H9 (cell line): ENCODE results near the gene SPTBN1. TPM values are rescaled to one million over a fixed set of nuclear protein-coding genes. Genes with fewer than 3 reads are reported as not detected.

Source experiments
- DNase-seq: peaks from one replicate; pipeline ENCODE4 v3.0.0-alpha.2; 2017
- H2AFZ ChIP-seq: one replicate; pipeline ENCODE4 v1.6.1; 2013; ENCODE audit warnings: mild to moderate bottlenecking, low read length, control low read depth, moderate library complexity
- H2AK5ac ChIP-seq: 2 replicates; pipeline ENCODE4 v1.6.1; 2013; ENCODE audit warnings: low read length, control low read depth, mixed read lengths; ENCODE audit not compliant: insufficient read length
- H2BK120ac ChIP-seq: one replicate; pipeline ENCODE4 v1.6.1; 2013; ENCODE audit warnings: low read depth, mild to moderate bottlenecking, low read length, control low read depth, inconsistent platforms; ENCODE audit not compliant: poor library complexity, severe bottlenecking
- H2BK12ac ChIP-seq: 2 replicates; pipeline ENCODE4 v1.6.1; 2013; ENCODE audit warnings: low read length, control low read depth, mixed read lengths, low read depth; ENCODE audit not compliant: insufficient read length
- H2BK15ac ChIP-seq: 2 replicates; pipeline ENCODE4 v1.6.1; 2013; ENCODE audit warnings: low read depth, low read length, control low read depth
- H2BK20ac ChIP-seq: one replicate; pipeline ENCODE4 v1.6.1; 2013; ENCODE audit warnings: low read depth, mild to moderate bottlenecking, low read length, control low read depth, inconsistent platforms; ENCODE audit not compliant: poor library complexity, severe bottlenecking
- H2BK5ac ChIP-seq: 2 replicates; pipeline ENCODE4 v1.6.1; 2013; ENCODE audit warnings: low read length, control low read depth, mixed read lengths; ENCODE audit not compliant: insufficient read length
- H3K14ac ChIP-seq: 2 replicates; pipeline ENCODE4 v1.6.1; 2013; ENCODE audit warnings: low read length, control low read depth; ENCODE audit not compliant: insufficient read depth
- H3K18ac ChIP-seq: 2 replicates; pipeline ENCODE4 v1.6.1; 2013; ENCODE audit warnings: low read depth, mild to moderate bottlenecking, mixed read lengths, low read length, control low read depth; ENCODE audit not compliant: insufficient read length
- H3K23ac ChIP-seq: 2 replicates; pipeline ENCODE4 v1.6.1; 2013; ENCODE audit warnings: low read length, control low read depth, mixed read lengths, low read depth; ENCODE audit not compliant: insufficient read length
- H3K23me2 ChIP-seq: 2 replicates; pipeline ENCODE4 v1.6.1; 2013; ENCODE audit warnings: low read depth, mild to moderate bottlenecking, mixed read lengths, low read length, control low read depth; ENCODE audit not compliant: insufficient read length, poor library complexity, severe bottlenecking
- H3K27ac ChIP-seq: 2 replicates; pipeline ENCODE4 v1.5.1; 2013; ENCODE audit warnings: low read length, control low read depth, mixed read lengths, low read depth; ENCODE audit not compliant: insufficient read length
- H3K27me3 ChIP-seq: 2 replicates; pipeline ENCODE4 v1.6.1; 2013; ENCODE audit warnings: low read length, control low read depth, inconsistent platforms; ENCODE audit not compliant: insufficient read depth
- H3K4ac ChIP-seq: 2 replicates; pipeline ENCODE4 v1.6.1; 2013; ENCODE audit warnings: low read depth, mild to moderate bottlenecking, control low read depth, inconsistent platforms, low read length, moderate library complexity
- H3K4me1 ChIP-seq: 2 replicates; pipeline ENCODE4 v1.6.1; 2013; ENCODE audit warnings: low read length, control low read depth, inconsistent platforms; ENCODE audit not compliant: insufficient read depth
- H3K4me2 ChIP-seq: 2 replicates; pipeline ENCODE4 v1.6.1; 2013; ENCODE audit warnings: low read length, control low read depth, mixed read lengths; ENCODE audit not compliant: insufficient read length, insufficient read depth
- H3K56ac ChIP-seq: 2 replicates; pipeline ENCODE4 v1.6.1; 2013; ENCODE audit warnings: low read depth, mild to moderate bottlenecking, mixed read lengths, low read length, control low read depth; ENCODE audit not compliant: insufficient read length
- H3K79me1 ChIP-seq: 2 replicates; pipeline ENCODE4 v1.6.1; 2013; ENCODE audit warnings: low read depth, mild to moderate bottlenecking, moderate library complexity, low read length, control low read depth, inconsistent platforms; ENCODE audit not compliant: insufficient read depth, poor library complexity, severe bottlenecking
- H3K79me2 ChIP-seq: 2 replicates; pipeline ENCODE4 v1.6.1; 2013; ENCODE audit warnings: low read length, control low read depth, inconsistent platforms; ENCODE audit not compliant: insufficient read depth
- H3K9ac ChIP-seq: 2 replicates; pipeline ENCODE4 v1.6.1; 2013; ENCODE audit warnings: low read length, control low read depth, mixed read lengths; ENCODE audit not compliant: insufficient read length; ENCODE audit errors: extremely low read depth
- H3K9me3 ChIP-seq: one replicate; pipeline ENCODE4 v1.6.1; 2013; ENCODE audit warnings: low read depth, low read length, inconsistent platforms; ENCODE audit not compliant: control insufficient read depth
- H3T11ph ChIP-seq: one replicate; pipeline ENCODE4 v1.6.1; 2013; ENCODE audit warnings: mild to moderate bottlenecking, low read length, control low read depth, inconsistent platforms
- H4K20me1 ChIP-seq: one replicate; pipeline ENCODE4 v1.6.1; 2013; ENCODE audit not compliant: control insufficient read depth, insufficient read length, insufficient read depth
- H4K5ac ChIP-seq: 2 replicates; pipeline ENCODE4 v1.6.1; 2013; ENCODE audit warnings: low read depth, mild to moderate bottlenecking, mixed read lengths, low read length, control low read depth; ENCODE audit not compliant: insufficient read length
- H4K8ac ChIP-seq: replicated peaks from 2 replicates; pipeline ENCODE4 v1.6.1; 2013; ENCODE audit warnings: low read length, control low read depth, mixed read lengths, low read depth; ENCODE audit not compliant: insufficient read length
- H4K91ac ChIP-seq: 2 replicates; pipeline ENCODE4 v1.6.1; 2013; ENCODE audit warnings: low read depth, mild to moderate bottlenecking, moderate library complexity, mixed read lengths, low read length, control low read depth; ENCODE audit not compliant: insufficient read length
- H3K27ac Mint-ChIP-seq, 3 experiments: 2 replicates in 2 of 3; 3 replicates in 1 of 3; pipeline ENCODE4 v1.8.0; 2020 to 2021; ENCODE audit warnings: mixed read lengths in 3 of 3, mild to moderate bottlenecking in 1 of 3, moderate library complexity in 1 of 3
- H3K27me3 Mint-ChIP-seq: 2 replicates; pipeline ENCODE4 v1.8.0; 2021; ENCODE audit warnings: low read depth, mild to moderate bottlenecking, moderate library complexity, mixed read lengths
- H3K36me3 Mint-ChIP-seq, 3 experiments: 2 replicates in 2 of 3; 3 replicates in 1 of 3; pipeline ENCODE4 v1.8.0; 2020 to 2021; ENCODE audit warnings: low read depth in 3 of 3, mixed read lengths in 3 of 3; ENCODE audit not compliant: insufficient read depth in 1 of 3
- H3K4me1 Mint-ChIP-seq, 2 experiments: 2 replicates each; pipeline ENCODE4 v1.8.0; 2020; ENCODE audit warnings: mixed read lengths in 2 of 2
- H3K4me3 Mint-ChIP-seq, 2 experiments: 2 replicates in 1 of 2; 3 replicates in 1 of 2; pipeline ENCODE4 v1.8.0; 2020 to 2021; ENCODE audit warnings: mild to moderate bottlenecking in 2 of 2, mixed read lengths in 2 of 2, moderate library complexity in 1 of 2
- H3K9me3 Mint-ChIP-seq, 2 experiments: 2 replicates in 1 of 2; 3 replicates in 1 of 2; pipeline ENCODE4 v1.8.0; 2020; ENCODE audit warnings: mild to moderate bottlenecking in 2 of 2, mixed read lengths in 2 of 2, moderate library complexity in 1 of 2
- WGBS: extraction: QIAGEN DNeasy Blood & Tissue Kit; methylation state at CpG from one replicate; pipeline ENCODE4 v1.1.7; 2013; ENCODE audit warnings: missing lambda C conversion rate, low lambda C conversion rate, mixed read lengths; ENCODE audit not compliant: insufficient read length; ENCODE audit errors: extremely low coverage; 5-methylcytosine and 5-hydroxymethylcytosine counted together
- total RNA-seq: library from RNA; stranded (reverse); gene quantifications from 2 replicates; pipeline ENCODE4 v1.2.1, GENCODE V29; 2021
- TF ChIP-seq, protein P1 (sequence below): fragments of 200-600 bp; sonication (generic); conservative IDR thresholded peaks from 3 replicates; pipeline ENCODE4 v1.8.0; 2021; ENCODE audit warnings: antibody characterized with exemption, mild to moderate bottlenecking

Gene SPTBN1
- total RNA-seq, 1 experiment from 2014 or later: 164 TPM

DNA sequence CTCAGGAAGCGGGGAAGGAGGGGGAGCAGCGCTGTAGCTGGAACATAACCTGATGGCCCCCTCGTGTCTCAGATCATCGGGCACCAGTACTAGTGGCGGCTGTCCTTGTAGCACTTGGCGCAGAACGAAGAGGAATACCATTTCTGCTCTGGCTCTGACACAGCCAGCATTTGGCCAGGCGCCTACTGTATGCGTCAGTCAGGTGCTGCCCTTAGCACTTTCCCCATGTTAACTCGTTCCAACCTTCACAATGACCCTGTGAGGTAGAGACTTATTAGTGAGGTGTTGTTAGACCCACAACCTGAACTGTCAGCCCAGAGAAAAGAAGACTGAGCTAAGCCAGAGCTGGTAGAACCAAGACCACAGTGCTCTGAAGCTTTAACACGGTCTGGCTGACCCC, 219.6 kb downstream of the SPTBN1 start:
- Histone ChIP-seq H3K4me2 (no peak overlapping the region), H2AK5ac (no peak overlapping the region), H4K20me1 (no peaks in the 10 kb centered on the region), H3K4ac (no peak overlapping the region), H3K9ac (no peak overlapping the region), H3K27ac (no peak overlapping the region), H2BK5ac (no peak overlapping the region), H3K79me1 (no peaks in the 10 kb centered on the region), H4K91ac (no peak overlapping the region), H3K4me1 (no peaks in the 10 kb centered on the region), H3K23ac (no peak overlapping the region), H3K27me3 (no peaks in the 10 kb centered on the region), H2BK120ac (no peak overlapping the region), H2AFZ (no peak overlapping the region), H4K5ac (no peak overlapping the region), H3T11ph (no peak overlapping the region), H3K56ac (no peak overlapping the region), H3K18ac (no peak overlapping the region), H3K79me2 (no peaks in the 10 kb centered on the region), H3K23me2 (no peaks in the 10 kb centered on the region), H2BK12ac (no peak overlapping the region), H4K8ac (no peak overlapping the region), H3K14ac (no peak overlapping the region), H2BK15ac (no peak overlapping the region), H2BK20ac (no peak overlapping the region), H3K9me3 (no peaks in the 10 kb centered on the region)
- no peaks in the 10 kb centered on the region; the same call in 1 of the 2 replicates for H3K27me3 Mint-ChIP-seq
- H3K36me3 Mint-ChIP-seq: peaks cover 0 to 5% (median 3%) of the 10 kb centered on the region in 3 experiments; a peak in 5 of 7 replicates
- DNase-seq: no peak
- peaks cover 15 to 16% of the 10 kb centered on the region in 2 experiments for H3K4me1 Mint-ChIP-seq
- TF ChIP-seq, protein P1, sequence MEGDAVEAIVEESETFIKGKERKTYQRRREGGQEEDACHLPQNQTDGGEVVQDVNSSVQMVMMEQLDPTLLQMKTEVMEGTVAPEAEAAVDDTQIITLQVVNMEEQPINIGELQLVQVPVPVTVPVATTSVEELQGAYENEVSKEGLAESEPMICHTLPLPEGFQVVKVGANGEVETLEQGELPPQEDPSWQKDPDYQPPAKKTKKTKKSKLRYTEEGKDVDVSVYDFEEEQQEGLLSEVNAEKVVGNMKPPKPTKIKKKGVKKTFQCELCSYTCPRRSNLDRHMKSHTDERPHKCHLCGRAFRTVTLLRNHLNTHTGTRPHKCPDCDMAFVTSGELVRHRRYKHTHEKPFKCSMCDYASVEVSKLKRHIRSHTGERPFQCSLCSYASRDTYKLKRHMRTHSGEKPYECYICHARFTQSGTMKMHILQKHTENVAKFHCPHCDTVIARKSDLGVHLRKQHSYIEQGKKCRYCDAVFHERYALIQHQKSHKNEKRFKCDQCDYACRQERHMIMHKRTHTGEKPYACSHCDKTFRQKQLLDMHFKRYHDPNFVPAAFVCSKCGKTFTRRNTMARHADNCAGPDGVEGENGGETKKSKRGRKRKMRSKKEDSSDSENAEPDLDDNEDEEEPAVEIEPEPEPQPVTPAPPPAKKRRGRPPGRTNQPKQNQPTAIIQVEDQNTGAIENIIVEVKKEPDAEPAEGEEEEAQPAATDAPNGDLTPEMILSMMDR: no peak
- WGBS: no CpG with 5 or more reads among the region's 11 CpGs
- no peak overlapping the region for H3K4me3 Mint-ChIP-seq
- no peaks in the 10 kb centered on the region for H3K9me3 Mint-ChIP-seq
- H3K27ac Mint-ChIP-seq: no peak overlapping the region; a peak in 1 of 7 replicates
